GM10266 (cell line): Measurements from ENCODE around the gene MED13L.

Source experiments
- DNase-seq: peaks from one replicate; pipeline ENCODE4 v3.0.0; 2012; ENCODE audit errors: extremely low spot score
- TF ChIP-seq, protein P1 (sequence below): IDR thresholded peaks from 2 replicates; pipeline ENCODE4 v1.5.1; 2012; ENCODE audit warnings: mild to moderate bottlenecking, low read depth; ENCODE audit not compliant: control insufficient read depth, insufficient read depth; ENCODE audit errors: missing control alignments

Gene MED13L

DNA sequence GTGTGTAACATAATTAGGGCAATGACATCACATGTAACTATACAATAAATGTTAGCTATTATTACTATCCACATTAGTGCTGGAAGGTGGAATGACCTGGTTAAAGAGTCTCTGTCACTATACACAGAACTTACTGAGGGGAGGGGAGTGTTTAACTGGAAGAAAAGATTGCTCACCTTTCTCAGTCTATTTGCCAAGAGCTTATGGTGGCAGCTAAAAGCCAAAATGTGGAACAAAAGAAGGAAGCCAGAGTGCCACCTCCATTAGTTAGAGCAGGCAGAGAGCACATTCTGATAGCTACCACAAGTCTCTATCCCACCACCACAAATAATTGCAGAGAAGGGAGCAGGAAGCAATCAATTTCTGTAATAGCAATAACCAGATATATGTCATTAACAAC is 124.4 kb downstream of the MED13L start:
- TF ChIP-seq, protein P1, sequence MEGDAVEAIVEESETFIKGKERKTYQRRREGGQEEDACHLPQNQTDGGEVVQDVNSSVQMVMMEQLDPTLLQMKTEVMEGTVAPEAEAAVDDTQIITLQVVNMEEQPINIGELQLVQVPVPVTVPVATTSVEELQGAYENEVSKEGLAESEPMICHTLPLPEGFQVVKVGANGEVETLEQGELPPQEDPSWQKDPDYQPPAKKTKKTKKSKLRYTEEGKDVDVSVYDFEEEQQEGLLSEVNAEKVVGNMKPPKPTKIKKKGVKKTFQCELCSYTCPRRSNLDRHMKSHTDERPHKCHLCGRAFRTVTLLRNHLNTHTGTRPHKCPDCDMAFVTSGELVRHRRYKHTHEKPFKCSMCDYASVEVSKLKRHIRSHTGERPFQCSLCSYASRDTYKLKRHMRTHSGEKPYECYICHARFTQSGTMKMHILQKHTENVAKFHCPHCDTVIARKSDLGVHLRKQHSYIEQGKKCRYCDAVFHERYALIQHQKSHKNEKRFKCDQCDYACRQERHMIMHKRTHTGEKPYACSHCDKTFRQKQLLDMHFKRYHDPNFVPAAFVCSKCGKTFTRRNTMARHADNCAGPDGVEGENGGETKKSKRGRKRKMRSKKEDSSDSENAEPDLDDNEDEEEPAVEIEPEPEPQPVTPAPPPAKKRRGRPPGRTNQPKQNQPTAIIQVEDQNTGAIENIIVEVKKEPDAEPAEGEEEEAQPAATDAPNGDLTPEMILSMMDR, result no peak
- no peak for DNase-seq

DNA sequence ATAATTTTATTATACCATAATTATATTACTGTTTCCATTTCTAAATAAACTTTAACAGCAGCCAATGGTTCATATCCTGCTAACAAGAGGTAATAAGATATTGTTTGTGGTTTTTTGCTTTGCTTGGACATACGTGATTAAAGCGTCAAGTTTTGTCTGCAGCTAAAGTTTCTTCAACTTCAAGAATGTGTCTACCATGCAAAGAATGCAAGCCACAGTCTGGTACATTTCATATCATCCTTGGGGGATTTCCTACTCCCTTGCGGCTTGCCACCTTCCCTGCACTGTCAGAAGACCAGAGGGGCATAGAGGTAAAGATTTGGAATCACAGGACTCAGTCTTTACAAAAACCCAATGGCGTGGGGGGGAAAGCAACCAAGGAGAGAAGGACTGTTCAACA is 125.2 kb downstream of the MED13L start:
- no peak for DNase-seq
- TF ChIP-seq, protein P1, result no peak

DNA sequence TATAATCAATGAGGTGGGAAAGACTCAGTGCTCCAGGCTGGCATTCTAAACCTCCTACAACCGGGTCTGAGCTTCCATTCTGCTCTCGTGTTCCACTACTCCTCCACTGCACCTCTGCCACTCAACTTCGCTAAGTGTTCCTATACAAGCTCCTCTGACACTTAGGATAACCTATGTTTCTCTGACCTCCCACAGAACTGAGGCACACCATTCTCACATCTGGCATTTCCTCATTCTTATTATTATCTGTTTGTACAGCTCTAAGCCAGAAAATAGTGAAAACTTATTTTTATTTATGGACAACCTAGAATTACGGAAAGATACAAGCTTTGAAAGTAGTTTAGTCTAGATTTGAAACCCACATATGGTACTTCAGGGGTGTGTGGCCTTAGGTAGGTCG is 127.0 kb downstream of the MED13L start:
- TF ChIP-seq, protein P1, result no peak
- DNase-seq, result no peak

DNA sequence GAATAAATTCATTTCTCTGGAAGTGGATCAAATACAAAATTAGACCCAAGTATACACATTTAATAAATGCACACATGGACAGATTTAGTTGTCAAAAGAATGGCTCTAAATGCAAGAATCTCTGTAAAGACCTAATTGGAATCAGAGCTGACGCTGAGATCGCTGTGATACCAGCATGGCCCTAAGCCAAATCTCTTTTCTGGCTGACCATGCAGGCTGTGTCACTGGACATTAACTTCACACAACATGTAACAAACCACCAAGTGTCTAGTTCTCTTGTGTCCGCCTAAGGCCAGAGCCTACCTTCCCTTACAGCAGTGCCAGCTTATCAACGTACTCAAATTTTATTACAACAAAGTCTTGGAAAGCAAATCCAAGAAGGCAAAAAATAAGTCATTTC is 127.5 kb downstream of the MED13L start:
- TF ChIP-seq, protein P1, result no peak
- DNase-seq, result no peak

DNA sequence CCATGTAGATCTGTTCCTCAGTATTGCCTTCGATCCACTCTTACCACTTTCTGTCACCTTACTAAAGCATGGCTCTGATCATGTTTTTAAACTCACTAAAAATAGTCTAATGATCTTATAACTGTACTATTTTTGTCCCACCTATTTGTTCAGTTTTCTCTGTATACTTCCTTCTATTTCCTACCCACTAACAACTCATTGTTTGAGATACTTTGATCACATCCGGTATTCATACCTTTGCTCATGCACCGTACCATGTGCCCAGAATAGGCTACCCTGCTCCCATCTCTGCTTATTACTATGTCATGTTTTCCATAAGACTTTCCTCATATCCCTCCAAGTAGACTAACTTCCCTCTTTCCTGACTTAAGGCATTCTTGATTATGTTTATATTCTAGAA is 128.6 kb downstream of the MED13L start:
- DNase-seq, result no peak
- TF ChIP-seq, protein P1, result no peak

DNA sequence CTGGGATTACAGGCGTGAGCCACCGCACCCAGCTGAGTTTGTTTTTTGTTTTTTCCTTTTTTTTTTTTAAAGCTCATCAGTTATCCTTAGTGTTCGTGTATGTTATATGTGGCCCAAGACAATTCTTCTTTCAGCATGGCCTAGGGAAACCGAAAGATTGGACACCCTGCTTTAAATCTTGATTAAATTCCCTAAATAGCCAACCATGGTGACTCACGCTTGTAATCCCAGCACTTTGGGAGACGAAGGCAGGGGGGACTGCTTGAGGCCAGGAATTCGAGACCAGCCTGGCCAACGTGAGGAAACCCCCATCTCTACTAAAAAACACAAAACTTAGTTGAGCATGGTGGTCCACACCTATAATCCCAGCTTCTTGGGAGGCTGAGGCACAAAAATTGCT is 131.1 kb downstream of the MED13L start:
- TF ChIP-seq, protein P1, result no peak
- no peak for DNase-seq

DNA sequence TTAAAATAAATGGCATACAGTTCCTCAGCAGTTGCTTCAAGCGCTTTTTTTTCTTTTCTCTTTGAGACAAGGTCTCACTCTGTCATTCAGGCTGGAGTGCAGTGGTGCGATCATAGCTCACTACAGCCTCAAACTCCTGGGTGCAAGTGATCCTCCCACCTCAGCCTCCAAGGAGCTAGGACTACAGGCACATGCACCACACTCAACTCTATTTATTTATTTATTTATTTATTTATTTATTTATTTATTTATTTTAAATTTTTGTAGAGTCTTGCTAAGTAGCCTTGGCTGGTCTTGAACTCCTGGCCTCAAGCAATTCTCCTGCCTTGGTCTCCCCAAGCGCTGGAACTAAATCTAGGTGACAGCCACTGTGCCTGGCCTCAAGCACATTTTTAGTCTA is 132.0 kb downstream of the MED13L start:
- TF ChIP-seq, protein P1, result no peak
- no peak for DNase-seq
